Measurements from ENCODE around the gene GDAP2. TPM values are rescaled to one million over a fixed set of nuclear protein-coding genes. Genes with fewer than 3 reads are reported as not detected.
A peak's percentile ranks its signal among the peaks of the same experiment; 100 is the strongest.
"Not testable (repeated sequence)": the region's sequence is repeated elsewhere in the genome, so short reads cannot be mapped to it uniquely, and the experiment has no call there.

The GDAP2 gene, protein sequence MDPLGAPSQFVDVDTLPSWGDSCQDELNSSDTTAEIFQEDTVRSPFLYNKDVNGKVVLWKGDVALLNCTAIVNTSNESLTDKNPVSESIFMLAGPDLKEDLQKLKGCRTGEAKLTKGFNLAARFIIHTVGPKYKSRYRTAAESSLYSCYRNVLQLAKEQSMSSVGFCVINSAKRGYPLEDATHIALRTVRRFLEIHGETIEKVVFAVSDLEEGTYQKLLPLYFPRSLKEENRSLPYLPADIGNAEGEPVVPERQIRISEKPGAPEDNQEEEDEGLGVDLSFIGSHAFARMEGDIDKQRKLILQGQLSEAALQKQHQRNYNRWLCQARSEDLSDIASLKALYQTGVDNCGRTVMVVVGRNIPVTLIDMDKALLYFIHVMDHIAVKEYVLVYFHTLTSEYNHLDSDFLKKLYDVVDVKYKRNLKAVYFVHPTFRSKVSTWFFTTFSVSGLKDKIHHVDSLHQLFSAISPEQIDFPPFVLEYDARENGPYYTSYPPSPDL
- total RNA-seq (2014; rRNA removed; shearing (Covaris generic)), result 13.5 and 24.6 TPM in 2 replicates

DNA sequence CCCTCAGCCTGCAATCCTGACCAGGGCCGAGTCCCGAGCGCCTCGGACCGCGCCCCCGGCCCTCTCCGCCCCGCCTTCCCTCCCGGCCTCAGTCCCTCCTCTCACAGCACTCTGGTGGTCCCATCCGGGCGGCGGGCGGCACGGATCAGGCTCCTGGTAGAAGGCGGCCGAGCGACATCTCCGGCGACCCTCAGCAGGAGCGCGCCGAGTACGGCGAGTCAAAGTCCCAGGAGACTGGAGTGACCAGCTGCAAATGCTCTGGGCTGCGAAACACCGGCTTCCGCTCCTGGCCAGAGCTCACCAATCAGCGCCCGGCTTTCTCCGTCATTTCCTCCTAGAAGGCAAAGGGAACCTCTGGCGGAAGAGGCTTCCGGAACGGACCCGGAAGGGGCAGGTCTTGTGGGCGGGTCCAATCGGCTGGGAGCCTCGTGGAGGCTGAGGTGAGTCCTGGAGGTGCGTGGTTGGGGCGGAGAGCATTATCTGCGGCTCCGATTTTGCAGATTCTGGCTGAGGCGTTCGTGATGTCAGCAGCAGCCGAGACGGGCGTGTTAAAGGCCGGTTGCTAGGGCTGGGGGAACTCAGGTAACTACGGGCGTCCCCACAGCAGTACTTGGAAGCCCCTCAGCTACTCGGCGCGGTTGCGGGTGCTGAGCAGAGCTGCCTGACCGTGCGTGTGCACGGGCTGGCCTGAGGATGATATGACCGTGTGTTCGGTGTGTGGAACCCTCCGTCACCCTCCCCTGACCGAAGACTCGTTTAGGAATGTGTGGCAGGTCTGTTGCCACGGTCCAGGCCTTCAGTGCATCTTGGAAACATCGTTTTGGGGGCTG is at the start of gene GDAP2, which contains the start of gene WDR3:
Gene GDAP2 (minus strand): TSS at position 279 of the 830 bp plus-strand sequence. CDS start 9,264 bp downstream, outside the sequence.
Gene WDR3 (plus strand): TSS at position 397 of the 830 bp plus-strand sequence. CDS start 3,581 bp downstream, outside the sequence.
- peak; percentile 99 for DNase-seq (ENCODE audit: low read depth)

GRCh38 chr1:117976381-117976780 is 47.0 kb upstream of the GDAP2 start:
- no peak for DNase-seq (ENCODE audit: low read depth)

DNA sequence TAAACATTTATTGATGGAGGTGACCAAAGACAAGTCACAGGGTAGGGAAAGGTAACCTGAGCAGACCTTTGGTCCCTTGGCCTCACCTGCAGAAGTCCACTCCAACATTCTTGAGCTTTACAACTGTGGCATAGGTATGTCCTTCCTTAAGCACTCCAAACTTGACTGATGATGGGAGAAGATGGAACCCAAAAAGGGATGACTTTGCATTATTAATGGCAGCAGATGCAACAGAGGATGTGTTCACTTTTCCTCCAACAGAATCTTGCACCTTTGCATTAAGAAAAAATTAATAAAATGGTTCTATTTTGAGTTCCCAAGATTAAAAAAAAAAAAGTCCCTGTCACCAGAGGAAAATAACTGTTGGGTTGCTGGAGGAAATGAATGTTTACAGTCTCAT is 42.4 kb upstream of the GDAP2 start:
- DNase-seq (ENCODE audit: low read depth), result no peak

DNA sequence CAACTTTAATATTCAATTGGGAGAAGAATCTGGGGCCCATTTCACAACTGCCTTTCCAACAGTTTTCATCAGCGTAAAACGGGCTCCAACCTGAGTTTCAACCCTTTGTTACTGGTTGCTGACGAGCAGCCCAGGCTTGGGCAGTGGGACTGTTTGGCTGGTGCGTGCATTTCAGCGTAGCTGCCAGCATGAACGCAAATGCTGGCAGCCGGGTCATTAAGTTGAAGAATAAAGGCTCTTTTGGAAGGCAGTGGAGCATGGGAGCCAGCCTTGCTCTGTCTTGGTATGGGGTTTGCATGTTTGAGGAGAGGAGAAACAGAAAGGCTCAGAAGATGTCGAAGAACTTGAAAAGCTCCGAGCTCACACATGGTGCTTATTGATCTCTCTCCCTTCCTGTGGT is 40.8 kb upstream of the GDAP2 start:
- no peak for DNase-seq (ENCODE audit: low read depth)

DNA sequence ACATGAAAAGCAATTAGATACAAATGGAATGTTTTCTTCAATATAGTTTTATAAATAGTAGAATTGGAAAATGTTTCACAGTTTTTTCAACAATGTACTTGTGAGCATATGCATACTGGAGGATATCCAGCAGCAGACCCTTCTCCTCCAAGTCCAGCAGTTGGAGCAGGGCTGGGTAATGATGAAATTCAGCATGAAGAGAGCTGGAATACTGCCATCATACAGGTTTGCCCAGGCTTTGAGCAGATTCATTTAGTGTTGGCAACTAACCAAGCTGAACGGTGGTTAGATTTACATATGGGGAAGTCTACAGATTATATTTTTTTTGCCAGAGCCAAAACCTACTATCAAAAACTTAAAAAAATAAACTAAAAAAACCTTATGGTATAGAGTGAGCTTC is 38.5 kb upstream of the GDAP2 start:
- peak; percentile 36 for DNase-seq (ENCODE audit: low read depth)

- DNase-seq (ENCODE audit: low read depth), result peak; percentile 34
These were observed 38.1 kb upstream of the GDAP2 start for GRCh38 chr1:117967477-117967876.

GRCh38 chr1:117964290-117965038 is 35.0 kb upstream of the GDAP2 start:
- DNase-seq (ENCODE audit: low read depth), result peak; percentile 25

GRCh38 chr1:117959364-117959763 is 29.9 kb upstream of the GDAP2 start:
- peak; percentile 90 for DNase-seq (ENCODE audit: low read depth)

DNA sequence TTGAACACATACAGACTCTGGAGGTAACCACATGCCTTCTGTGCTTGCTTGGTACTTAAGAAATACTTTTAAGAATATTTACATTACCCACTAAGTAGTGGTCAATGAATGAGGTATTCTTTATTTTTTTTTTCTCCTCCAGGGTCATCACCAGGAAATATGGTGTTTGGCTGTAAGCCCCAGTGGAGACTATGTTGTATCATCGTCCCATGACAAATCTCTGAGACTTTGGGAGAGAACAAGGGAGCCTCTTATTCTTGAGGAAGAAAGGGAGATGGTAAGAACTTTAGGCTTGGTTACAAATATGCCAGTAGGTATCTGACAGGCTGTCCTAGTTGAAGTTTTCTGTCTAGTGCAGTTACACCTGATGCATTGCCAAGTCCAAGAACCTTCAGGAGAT is 23.0 kb upstream of the GDAP2 start:
- DNase-seq (ENCODE audit: low read depth), result no peak

DNA sequence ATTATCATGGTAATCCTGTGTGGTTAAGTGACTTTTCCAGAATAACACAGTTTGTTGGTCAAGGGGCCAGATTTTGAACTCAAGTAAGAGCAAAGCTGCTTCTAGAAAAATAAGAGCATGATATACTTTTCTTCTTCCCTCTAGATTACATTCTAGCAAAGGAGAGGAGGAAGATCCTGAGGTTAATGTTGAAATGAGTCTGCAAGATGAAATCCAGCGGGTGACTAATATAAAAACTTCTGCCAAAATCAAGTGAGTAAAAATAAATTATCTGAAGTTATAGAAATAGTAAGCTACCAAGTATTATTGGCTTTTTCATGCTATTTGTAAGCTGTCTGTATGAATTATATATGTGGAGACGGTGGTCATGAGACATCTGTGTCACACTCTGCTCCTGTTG is 12.9 kb upstream of the GDAP2 start:
- DNase-seq (ENCODE audit: low read depth), result no peak

DNA sequence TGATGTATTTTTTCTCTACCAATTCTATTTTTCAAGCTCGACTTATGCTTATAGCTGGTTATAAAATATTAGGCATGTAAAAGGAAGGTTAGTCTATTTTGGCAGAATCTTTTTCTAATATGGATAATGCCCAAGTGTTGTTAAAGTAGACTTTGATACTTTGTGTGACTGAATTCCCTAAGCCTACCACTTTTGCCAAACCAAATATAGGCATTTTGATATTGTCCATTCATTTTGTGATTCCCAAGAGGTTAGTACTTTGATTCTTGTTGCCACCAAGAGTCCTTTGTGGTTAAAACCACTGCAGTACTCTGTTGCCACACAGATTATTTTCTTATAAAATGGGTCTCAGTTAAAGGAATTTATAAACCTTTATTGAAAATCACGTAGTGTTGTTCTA is 4.3 kb upstream of the GDAP2 start:
- no peak for DNase-seq (ENCODE audit: low read depth)

GRCh38 chr1:117932576-117932975 is 3.2 kb upstream of the GDAP2 start:
- DNase-seq (ENCODE audit: low read depth), result peak; percentile 3

DNA sequence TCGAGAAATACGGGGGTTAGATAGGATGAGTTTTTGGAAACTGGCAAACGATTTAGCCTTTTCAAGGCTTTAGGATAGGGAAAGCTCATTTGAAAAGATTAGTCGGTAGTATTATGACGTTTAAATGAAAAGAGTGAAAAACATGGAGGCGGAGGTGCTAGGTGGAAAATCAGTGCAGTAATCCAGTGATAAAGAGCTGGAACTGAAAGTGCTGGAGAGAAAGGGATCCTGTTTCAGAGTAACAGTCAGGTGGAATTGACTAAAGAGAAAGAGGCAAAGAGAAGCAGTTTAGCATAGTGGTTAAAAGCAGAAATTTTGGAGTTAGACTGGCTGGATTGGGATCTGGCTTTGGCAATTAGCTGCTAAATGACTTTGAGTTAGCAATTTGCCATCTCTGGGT is 1.1 kb upstream of the GDAP2 start:
- DNase-seq (ENCODE audit: low read depth), result peak; percentile 25

DNA sequence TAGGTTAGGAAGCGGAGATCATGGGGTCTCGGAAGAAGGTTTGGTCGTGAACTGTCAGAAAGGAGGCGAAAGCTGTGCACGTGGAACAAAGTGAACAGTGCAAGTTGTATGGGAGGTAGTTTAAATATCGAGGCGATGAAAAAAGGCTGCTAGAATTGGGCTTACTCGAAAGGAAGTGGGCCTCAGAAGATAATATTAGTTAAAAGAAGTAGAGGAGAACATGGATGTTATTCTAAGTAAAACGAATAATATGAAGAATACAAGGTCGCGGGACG is 689 bp upstream of the GDAP2 start:
- no peak for DNase-seq (ENCODE audit: low read depth)

GRCh38 chr1:117928881-117929342 is 509 bp downstream of the GDAP2 start:
- DNase-seq (ENCODE audit: low read depth), result peak; percentile 78

- no peak for DNase-seq (ENCODE audit: low read depth)
These were observed 3.4 kb downstream of the GDAP2 start for GRCh38 chr1:117925981-117926380.

- not testable (repeated sequence) for DNase-seq (ENCODE audit: low read depth)
These were observed 6.7 kb downstream of the GDAP2 start for GRCh38 chr1:117922717-117923116.

- no peak for DNase-seq (ENCODE audit: low read depth)
These were observed 7.4 kb downstream of the GDAP2 start for GRCh38 chr1:117921991-117922390.

- no peak for DNase-seq (ENCODE audit: low read depth)
These were observed 10.0 kb downstream of the GDAP2 start for GRCh38 chr1:117919376-117919775.

DNA sequence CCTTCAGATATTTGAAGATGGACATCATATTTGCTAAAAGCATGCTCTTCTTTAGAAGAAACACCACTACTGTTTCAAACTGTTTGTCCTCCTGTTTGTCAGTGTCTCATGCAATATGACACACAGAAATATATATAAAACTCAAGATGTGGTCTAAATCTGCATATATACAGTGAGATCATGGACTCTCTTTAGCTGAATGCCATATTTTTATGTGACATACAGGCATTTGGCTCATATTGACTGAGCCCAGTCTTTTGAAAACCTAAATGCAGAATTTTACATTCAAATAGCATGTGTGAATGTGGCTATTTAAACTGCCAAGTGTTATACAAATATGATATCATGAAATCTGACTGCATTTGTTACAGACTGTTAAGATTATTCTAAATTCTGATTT is 18.4 kb downstream of the GDAP2 start:
- no peak for DNase-seq (ENCODE audit: low read depth)

DNA sequence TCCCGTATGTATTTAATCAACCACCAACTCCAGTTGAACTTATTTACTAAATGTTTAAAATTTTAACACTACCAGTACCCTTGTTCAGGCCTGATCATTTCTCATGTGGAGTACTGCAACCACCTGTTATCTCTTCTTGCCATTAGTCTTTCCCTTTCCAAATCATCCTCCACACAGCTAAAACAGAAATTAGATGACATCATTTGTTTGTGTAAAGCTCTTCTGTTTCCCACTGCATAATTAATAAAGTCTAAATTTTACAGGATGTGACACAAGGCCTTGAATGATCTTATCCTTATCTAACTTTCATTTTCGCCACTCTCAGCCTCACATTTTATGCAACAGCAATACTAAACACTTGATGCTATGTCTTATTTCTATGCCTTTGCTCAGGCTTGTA is 24.4 kb downstream of the GDAP2 start:
- DNase-seq (ENCODE audit: low read depth), result no peak

GRCh38 chr1:117904485-117904884 is 24.9 kb downstream of the GDAP2 start:
- no peak for DNase-seq (ENCODE audit: low read depth)

Data from M059J (cell line).